Natural killer cell (primary cell): ENCODE results near the gene GBF1. TPM values are rescaled to one million over a fixed set of nuclear protein-coding genes. Genes with fewer than 3 reads are reported as not detected.
A peak's percentile ranks its signal among the peaks of the same experiment; 100 is the strongest.

Experiments used
- ATAC-seq, 3 donors: fragments of 150-1000 bp in 2 of 3; fragments of 200-7000 bp in 1 of 3; cut with Tn5 transposase; 1 replicate in 1 of 3; 2 replicates in 2 of 3; pipeline ENCODE4 v1.10.0; 2021; ENCODE audit warnings: mild to moderate bottlenecking in 2 of 3, moderate library complexity in 2 of 3
- DNase-seq, 2 donors: peaks; one replicate each; pipeline versions ENCODE4 v3.0.0 to v3.0.0-alpha.2; 2013 to 2021; ENCODE audit warnings: mixed read lengths in 1 of 2
- H3K27ac ChIP-seq: one replicate; pipeline ENCODE4 v1.5.1; 2013; ENCODE audit warnings: mild to moderate bottlenecking, low read length
- H3K27me3 ChIP-seq: one replicate; pipeline ENCODE4 v1.6.1; 2013; ENCODE audit warnings: low read length; ENCODE audit not compliant: control insufficient read depth, insufficient read depth
- H3K36me3 ChIP-seq: one replicate; pipeline ENCODE4 v1.6.1; 2013; ENCODE audit warnings: low read length; ENCODE audit not compliant: control insufficient read depth, insufficient read depth
- H3K4me1 ChIP-seq: one replicate; pipeline ENCODE4 v1.6.1; 2013; ENCODE audit warnings: low read length; ENCODE audit not compliant: control insufficient read depth, insufficient read depth
- H3K4me3 ChIP-seq: one replicate; pipeline ENCODE4 v1.5.1; 2013; ENCODE audit warnings: low read length
- H3K9me3 ChIP-seq: one replicate; pipeline ENCODE4 v1.6.1; 2013; ENCODE audit warnings: low read length; ENCODE audit not compliant: control insufficient read depth, insufficient read depth
- H3K27ac Mint-ChIP-seq, 2 donors: one replicate each; pipeline ENCODE4 v1.8.0; 2022; ENCODE audit warnings: mild to moderate bottlenecking in 2 of 2, mixed read lengths in 2 of 2, moderate library complexity in 1 of 2
- H3K27me3 Mint-ChIP-seq, 2 donors: one replicate each; pipeline ENCODE4 v1.8.0; 2022; ENCODE audit warnings: low read depth in 2 of 2, mixed read lengths in 2 of 2
- H3K36me3 Mint-ChIP-seq: one replicate; pipeline ENCODE4 v1.8.0; 2022; ENCODE audit warnings: mixed read lengths
- H3K4me1 Mint-ChIP-seq, 2 donors: one replicate each; pipeline ENCODE4 v1.8.0; 2022; ENCODE audit warnings: mixed read lengths in 2 of 2
- H3K4me3 Mint-ChIP-seq: one replicate; pipeline ENCODE4 v1.8.0; 2022; ENCODE audit warnings: mild to moderate bottlenecking, moderate library complexity, mixed read lengths
- H3K9me3 Mint-ChIP-seq, 2 donors: one replicate each; pipeline ENCODE4 v1.8.0; 2022; ENCODE audit warnings: mixed read lengths in 2 of 2
- CTCF ChIP-seq: fragments of 200-600 bp; IDR thresholded peaks from one replicate; pipeline ENCODE4 v1.8.0; 2022; ENCODE audit warnings: antibody characterized with exemption
- whole genome bisulfite sequencing: methylation state at CpG from one replicate; pipeline ENCODE4 v1.1.7; 2013; ENCODE audit warnings: missing lambda C conversion rate; ENCODE audit not compliant: insufficient coverage; 5-methylcytosine and 5-hydroxymethylcytosine counted together
- intact Hi-C: fragments of 100-400 bp; cut with micrococcal nuclease; formaldehyde crosslinking; loops from one replicate; pipeline ENCODE4 v1.14.2; 2022
- total RNA-seq, 4 donors: library from RNA; stranded (reverse); fragments of 120-200 nt in 1 of 4; gene quantifications; one replicate each; pipeline versions ENCODE4 v1.2.3 to v1.2.4, GENCODE V29; 2013 to 2022

Gene GBF1
- total RNA-seq, 3 donors from 2014 or later (not counting 1 experiment from before 2014, with no cell fraction given): 48.2 to 52.5 (median 50.9) TPM

- no peaks in the 10 kb centered on the region for H3K9me3 Mint-ChIP-seq
- DNase-seq: peak in 1 of 2 donors; percentile 24
- H3K27me3 Mint-ChIP-seq: no peaks in the 10 kb centered on the region
- peak overlapping the region; percentile 48 to 75 for H3K27ac Mint-ChIP-seq
- peaks cover 37% of the 10 kb centered on the region for H3K36me3 ChIP-seq
- no peak overlapping the region for H3K4me3 ChIP-seq
- 94% methylated on average over 16 of the region's 18 CpGs for WGBS
- intact Hi-C loops: no loop called here
- no peak for TF ChIP-seq CTCF
- no peaks in the 10 kb centered on the region for H3K9me3 ChIP-seq
- H3K27me3 ChIP-seq: no peaks in the 10 kb centered on the region
- no peak overlapping the region for H3K4me3 Mint-ChIP-seq
- peaks cover 22% of the 10 kb centered on the region for H3K4me1 ChIP-seq
- peaks cover 7 to 19% of the 10 kb centered on the region in 2 donors for H3K4me1 Mint-ChIP-seq
- no peaks in the 10 kb centered on the region for H3K36me3 Mint-ChIP-seq
- no peak overlapping the region for H3K27ac ChIP-seq
- ATAC-seq: no peak
These were observed 156.6 kb downstream of the GBF1 start for GRCh38 chr10:102401735-102402511.

- no peak overlapping the region for H3K4me3 ChIP-seq
- ATAC-seq: no peak
- H3K4me1 Mint-ChIP-seq: peaks cover 7 to 17% of the 10 kb centered on the region in 2 donors
- no peaks in the 10 kb centered on the region for H3K36me3 Mint-ChIP-seq
- no peaks in the 10 kb centered on the region for H3K27me3 ChIP-seq
- WGBS: 100% methylated on average over 2 of the region's 5 CpGs
- peaks cover 20% of the 10 kb centered on the region for H3K4me1 ChIP-seq
- TF ChIP-seq CTCF: no peak
- intact Hi-C loops: no loop called here
- no peaks in the 10 kb centered on the region for H3K9me3 Mint-ChIP-seq
- peak in 1 of 2 donors; percentile 20 for DNase-seq
- no peaks in the 10 kb centered on the region for H3K9me3 ChIP-seq
- H3K27ac Mint-ChIP-seq: peak overlapping the region; percentile 48 to 75
- peaks cover 33% of the 10 kb centered on the region for H3K36me3 ChIP-seq
- no peak overlapping the region for H3K27ac ChIP-seq
- peaks cover 0 to under 1% of the 10 kb centered on the region in 2 donors for H3K27me3 Mint-ChIP-seq
- peak overlapping the region; percentile 40 for H3K4me3 Mint-ChIP-seq
These were observed 157.2 kb downstream of the GBF1 start for GRCh38 chr10:102402512-102402896.

DNA sequence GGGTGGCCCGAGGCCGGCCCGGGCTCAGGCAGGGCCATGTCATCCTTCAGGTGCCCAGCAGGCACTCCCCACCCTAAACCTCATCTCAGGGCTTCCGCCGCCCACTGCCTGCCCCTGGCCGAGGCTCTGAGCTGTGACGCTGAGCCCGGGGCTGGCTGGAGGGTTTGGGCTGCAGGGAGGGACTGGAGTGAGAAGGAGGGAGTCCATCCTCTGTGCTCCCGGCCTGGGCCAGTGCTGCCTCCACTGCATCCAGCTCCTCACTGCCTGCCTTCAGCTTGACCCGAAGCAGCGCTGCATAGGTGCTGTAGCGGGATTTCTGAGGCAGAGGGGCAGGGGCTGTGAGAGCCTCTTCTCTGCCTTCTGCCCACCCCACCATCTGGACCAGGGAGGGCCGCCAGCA, 157.8 kb downstream of the GBF1 start:
- TF ChIP-seq CTCF: no peak
- Mint-ChIP-seq H3K27me3 (peaks cover 5 to 6% of the 10 kb centered on the region in 2 donors), H3K27ac (peak overlapping the region in 1 of 2 donors; percentile 69), H3K4me3 (no peak overlapping the region), H3K9me3 (no peaks in the 10 kb centered on the region), H3K4me1 (peaks cover 5 to 15% of the 10 kb centered on the region in 2 donors), H3K36me3 (no peaks in the 10 kb centered on the region)
- Histone ChIP-seq H3K36me3 (peaks cover 27% of the 10 kb centered on the region), H3K27me3 (peaks cover 5% of the 10 kb centered on the region), H3K4me3 (no peak overlapping the region), H3K9me3 (no peaks in the 10 kb centered on the region), H3K27ac (no peak overlapping the region), H3K4me1 (peaks cover 20% of the 10 kb centered on the region)
- intact Hi-C loops: no loop called here
- WGBS: 92% methylated on average over 12 of the region's 13 CpGs
- peak in 1 of 2 donors; percentile 34 for DNase-seq
- no peak for ATAC-seq
